ENCODE measurements around the gene ARID1A.

The ARID1A gene

GRCh38 chr1:26706315-26706714 lies 10.5 kb downstream of the ARID1A start:
- no peaks in the 10 kb centered on the region for H3K27me3 ChIP-seq (ENCODE audit: insufficient read depth, low read length, poor library complexity)
- no peak overlapping the region for H3K4me3 ChIP-seq (ENCODE audit: low read depth in 1 of 2, low read length in 2 of 2)
- no peak overlapping the region for H3K9ac ChIP-seq (ENCODE audit: low read depth, low read length)
- peaks cover 85% of the 10 kb centered on the region for H4K20me1 ChIP-seq (ENCODE audit: insufficient read depth, low read length)
- peaks cover 80% of the 10 kb centered on the region for H3K36me3 ChIP-seq (ENCODE audit: insufficient read depth, low read length)
- no peak for DNase-seq
- peak overlapping the region; percentile 20; the same call in 1 of the 2 replicates for H3K4me2 ChIP-seq (ENCODE audit: insufficient read depth, low read length)
- peaks cover 100% of the 10 kb centered on the region for H3K79me2 ChIP-seq (ENCODE audit: insufficient read depth, low read length)
- H2AFZ ChIP-seq (ENCODE audit: low read depth, low read length), result no peak overlapping the region
- ATAC-seq (ENCODE audit: insufficient read depth, low read depth), result peak; percentile 20; the same call in 1 of the 3 replicates
- H3K9me3 ChIP-seq (ENCODE audit: insufficient read depth, low read length, severe bottlenecking), result no peaks in the 10 kb centered on the region
- H3K27ac ChIP-seq (ENCODE audit: low read length), result no peak overlapping the region
- TF ChIP-seq CTCF (IDR thresholded peaks at IDR 0.05; ENCODE audit: borderline replicate concordance, extremely low read depth, low read length, poor library complexity, severe bottlenecking), result no peak
- TF ChIP-seq EZH2 (IDR thresholded peaks at IDR 0.05; ENCODE audit: borderline replicate concordance, low read depth, low read length, severe bottlenecking), result no peak
- peaks cover 45% of the 10 kb centered on the region for H3K4me1 ChIP-seq (ENCODE audit: insufficient read depth, low read length)

- no peak for TF ChIP-seq CTCF (IDR thresholded peaks at IDR 0.05; ENCODE audit: borderline replicate concordance, extremely low read depth, low read length, poor library complexity, severe bottlenecking)
- no peak for TF ChIP-seq EZH2 (IDR thresholded peaks at IDR 0.05; ENCODE audit: borderline replicate concordance, low read depth, low read length, severe bottlenecking)
- no peak for DNase-seq
- no peak overlapping the region for H3K9ac ChIP-seq (ENCODE audit: low read depth, low read length)
- peaks cover 85% of the 10 kb centered on the region for H4K20me1 ChIP-seq (ENCODE audit: insufficient read depth, low read length)
- peaks cover 87% of the 10 kb centered on the region for H3K36me3 ChIP-seq (ENCODE audit: insufficient read depth, low read length)
- H3K79me2 ChIP-seq (ENCODE audit: insufficient read depth, low read length), result peaks cover 100% of the 10 kb centered on the region
- no peak overlapping the region for H3K4me2 ChIP-seq (ENCODE audit: insufficient read depth, low read length)
- H2AFZ ChIP-seq (ENCODE audit: low read depth, low read length), result no peak overlapping the region
- ATAC-seq (ENCODE audit: insufficient read depth, low read depth), result no peak
- no peak overlapping the region for H3K4me3 ChIP-seq (ENCODE audit: low read depth in 1 of 2, low read length in 2 of 2)
- no peak overlapping the region for H3K27ac ChIP-seq (ENCODE audit: low read length)
- no peaks in the 10 kb centered on the region for H3K27me3 ChIP-seq (ENCODE audit: insufficient read depth, low read length, poor library complexity)
- H3K4me1 ChIP-seq (ENCODE audit: insufficient read depth, low read length), result 0 out of 2 replicates have a peak, but pooled peaks cover 17% of the 10 kb centered on the region
- H3K9me3 ChIP-seq (ENCODE audit: insufficient read depth, low read length, severe bottlenecking), result no peaks in the 10 kb centered on the region
Measured at GRCh38 chr1:26710811-26711210, 15.0 kb downstream of the ARID1A start.

GRCh38 chr1:26711777-26712176 lies 16.0 kb downstream of the ARID1A start:
- H3K27me3 ChIP-seq (ENCODE audit: insufficient read depth, low read length, poor library complexity), result no peaks in the 10 kb centered on the region
- no peak overlapping the region for H2AFZ ChIP-seq (ENCODE audit: low read depth, low read length)
- no peaks in the 10 kb centered on the region for H3K9me3 ChIP-seq (ENCODE audit: insufficient read depth, low read length, severe bottlenecking)
- H4K20me1 ChIP-seq (ENCODE audit: insufficient read depth, low read length), result peaks cover 85% of the 10 kb centered on the region
- peaks cover 100% of the 10 kb centered on the region for H3K79me2 ChIP-seq (ENCODE audit: insufficient read depth, low read length)
- no peak overlapping the region for H3K4me3 ChIP-seq (ENCODE audit: low read depth in 1 of 2, low read length in 2 of 2)
- H3K4me2 ChIP-seq (ENCODE audit: insufficient read depth, low read length), result no peak overlapping the region
- no peak overlapping the region for H3K9ac ChIP-seq (ENCODE audit: low read depth, low read length)
- H3K27ac ChIP-seq (ENCODE audit: low read length), result no peak overlapping the region
- no peak for ATAC-seq (ENCODE audit: insufficient read depth, low read depth)
- peaks cover 84% of the 10 kb centered on the region for H3K36me3 ChIP-seq (ENCODE audit: insufficient read depth, low read length)
- no peak for DNase-seq
- peaks cover 14% of the 10 kb centered on the region; the same call in 1 of the 2 replicates for H3K4me1 ChIP-seq (ENCODE audit: insufficient read depth, low read length)
- TF ChIP-seq CTCF (IDR thresholded peaks at IDR 0.05; ENCODE audit: borderline replicate concordance, extremely low read depth, low read length, poor library complexity, severe bottlenecking), result no peak
- TF ChIP-seq EZH2 (IDR thresholded peaks at IDR 0.05; ENCODE audit: borderline replicate concordance, low read depth, low read length, severe bottlenecking), result no peak
